Gastrocnemius medialis (tissue), 4 donors: Measurements from ENCODE around the gene PUM1. TPM values are rescaled to one million over a fixed set of nuclear protein-coding genes. Genes with fewer than 3 reads are reported as not detected.
A peak's percentile ranks its signal among the peaks of the same experiment; 100 is the strongest.

Source experiments
- ATAC-seq, 2 donors: fragments of 150-250 bp; one replicate each; pipeline ENCODE4 v1.9.1; 2016
- DNase-seq, 2 donors: peaks; one replicate each; pipeline ENCODE4 v3.0.0-alpha.2; 2019
- H3K27ac ChIP-seq, 4 donors: fragments of 200-600 bp; sonication (generic); 1 replicate in 1 of 4; 2 replicates in 3 of 4; pipeline ENCODE4 v1.5.1; 2016 to 2018; ENCODE audit warnings: mild to moderate bottlenecking in 2 of 4, moderate library complexity in 1 of 4
- H3K27me3 ChIP-seq, 3 donors: fragments of 200-600 bp; sonication (generic) in 2 of 3; 1 replicate in 1 of 3; 2 replicates in 2 of 3; pipeline versions ENCODE4 v1.5.1 to v1.6.0; 2016 to 2019; ENCODE audit warnings: mild to moderate bottlenecking in 1 of 3, moderate library complexity in 1 of 3
- H3K36me3 ChIP-seq, 2 donors: fragments of 200-600 bp; sonication (generic) in 1 of 2; one replicate each; pipeline ENCODE4 v1.5.1; 2017 to 2018
- H3K4me1 ChIP-seq, 2 donors: fragments of 200-600 bp; sonication (generic) in 1 of 2; one replicate each; pipeline ENCODE4 v1.5.1; 2016 to 2017; ENCODE audit warnings: mild to moderate bottlenecking in 2 of 2
- H3K4me3 ChIP-seq, 4 donors: fragments of 200-600 bp; sonication (generic) in 3 of 4; 1 replicate in 1 of 4; 2 replicates in 3 of 4; pipeline ENCODE4 v1.5.1; 2016 to 2019; ENCODE audit warnings: mild to moderate bottlenecking in 2 of 4
- H3K9me3 ChIP-seq, 3 donors: fragments of 200-600 bp; sonication (generic) in 2 of 3; 1 replicate in 1 of 3; 2 replicates in 2 of 3; pipeline ENCODE4 v1.5.1; 2016 to 2019
- POLR2A ChIP-seq, 2 donors: fragments of 450-650 bp; IDR thresholded peaks; one replicate each; pipeline ENCODE4 v1.6.1; 2017; ENCODE audit warnings: antibody characterized with exemption in 2 of 2, mild to moderate bottlenecking in 2 of 2, moderate library complexity in 2 of 2
- in situ Hi-C, 4 donors: fragments of 200-750 bp; cut with MboI; loops; one replicate each; pipeline versions ENCODE4 v1.15.0 to v1.8.0; 2017; ENCODE audit warnings: low sequenced_read_pairs in 4 of 4
- intact Hi-C: fragments of 100-400 bp; cut with DNase I; formaldehyde crosslinking; loops from one replicate; pipeline ENCODE4 v1.15.1; 2023; ENCODE audit warnings: low total_unique reads
- total RNA-seq, 4 donors: library from RNA; depleted of rRNA; stranded (reverse); fragments of >200 nt; gene quantifications; one replicate each; pipeline versions ENCODE4 v1.1.0 to v1.2.3, GENCODE V29; 2016
- TF ChIP-seq, protein P1 (sequence below), 5 experiments: fragments of 450-650 bp in 3 of 5; fragments of 200-600 bp in 2 of 5; sonication (generic) in 2 of 5; IDR thresholded peaks in 4 of 5; conservative IDR thresholded peaks in 1 of 5; 1 replicate in 4 of 5; 2 replicates in 1 of 5; pipeline ENCODE4 v1.5.1; 2016 to 2019; ENCODE audit warnings: antibody characterized with exemption in 5 of 5, mild to moderate bottlenecking in 3 of 5, moderate library complexity in 3 of 5

Gene PUM1
- total RNA-seq, 4 donors from 2014 or later, result 56.7 to 111 (median 76.4) TPM

DNA sequence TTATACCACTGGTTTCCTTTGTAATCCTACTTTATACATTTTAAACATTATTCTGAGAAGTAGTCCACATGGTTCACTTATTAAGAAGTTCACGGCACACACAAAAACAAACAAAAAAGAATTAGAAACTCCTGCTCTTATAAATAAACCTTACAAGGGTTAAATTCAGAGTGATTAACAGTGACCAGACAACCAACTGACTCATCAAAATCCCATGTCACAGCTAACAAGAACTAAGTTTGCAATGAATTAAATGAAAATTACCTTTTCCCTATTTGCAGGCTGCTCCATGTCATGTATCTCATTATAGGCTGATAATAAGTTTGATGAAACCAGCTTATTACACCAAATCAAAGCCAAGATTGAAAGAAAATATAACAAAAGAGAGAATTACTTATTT lies 77.5 kb downstream of the PUM1 start:
- TF ChIP-seq, protein P1, sequence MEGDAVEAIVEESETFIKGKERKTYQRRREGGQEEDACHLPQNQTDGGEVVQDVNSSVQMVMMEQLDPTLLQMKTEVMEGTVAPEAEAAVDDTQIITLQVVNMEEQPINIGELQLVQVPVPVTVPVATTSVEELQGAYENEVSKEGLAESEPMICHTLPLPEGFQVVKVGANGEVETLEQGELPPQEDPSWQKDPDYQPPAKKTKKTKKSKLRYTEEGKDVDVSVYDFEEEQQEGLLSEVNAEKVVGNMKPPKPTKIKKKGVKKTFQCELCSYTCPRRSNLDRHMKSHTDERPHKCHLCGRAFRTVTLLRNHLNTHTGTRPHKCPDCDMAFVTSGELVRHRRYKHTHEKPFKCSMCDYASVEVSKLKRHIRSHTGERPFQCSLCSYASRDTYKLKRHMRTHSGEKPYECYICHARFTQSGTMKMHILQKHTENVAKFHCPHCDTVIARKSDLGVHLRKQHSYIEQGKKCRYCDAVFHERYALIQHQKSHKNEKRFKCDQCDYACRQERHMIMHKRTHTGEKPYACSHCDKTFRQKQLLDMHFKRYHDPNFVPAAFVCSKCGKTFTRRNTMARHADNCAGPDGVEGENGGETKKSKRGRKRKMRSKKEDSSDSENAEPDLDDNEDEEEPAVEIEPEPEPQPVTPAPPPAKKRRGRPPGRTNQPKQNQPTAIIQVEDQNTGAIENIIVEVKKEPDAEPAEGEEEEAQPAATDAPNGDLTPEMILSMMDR (IDR thresholded peaks at IDR 0.05 in 4 of 5, conservative IDR thresholded peaks at IDR 0.05 in 1 of 5), result no peak
- no peak for TF ChIP-seq POLR2A (IDR thresholded peaks at IDR 0.05)
- H3K9me3 ChIP-seq, result no peaks in the 10 kb centered on the region
- H3K4me1 ChIP-seq, result peaks cover 87 to 89% of the 10 kb centered on the region in 2 donors
- DNase-seq (no peak), ATAC-seq (no peak)
- H3K4me3 ChIP-seq, result no peak overlapping the region
- intact Hi-C loops (loop anchor here (10.0 kb wide), 1 partner anchor 167 kb away; no protein-coding TSS in a partner anchor), in situ Hi-C loops (no loop called here)
- no peaks in the 10 kb centered on the region for H3K27me3 ChIP-seq
- peak overlapping the region in 3 of 4 donors; percentile 77 to 82 (median 77) for H3K27ac ChIP-seq
- H3K36me3 ChIP-seq, result no peaks in the 10 kb centered on the region

DNA sequence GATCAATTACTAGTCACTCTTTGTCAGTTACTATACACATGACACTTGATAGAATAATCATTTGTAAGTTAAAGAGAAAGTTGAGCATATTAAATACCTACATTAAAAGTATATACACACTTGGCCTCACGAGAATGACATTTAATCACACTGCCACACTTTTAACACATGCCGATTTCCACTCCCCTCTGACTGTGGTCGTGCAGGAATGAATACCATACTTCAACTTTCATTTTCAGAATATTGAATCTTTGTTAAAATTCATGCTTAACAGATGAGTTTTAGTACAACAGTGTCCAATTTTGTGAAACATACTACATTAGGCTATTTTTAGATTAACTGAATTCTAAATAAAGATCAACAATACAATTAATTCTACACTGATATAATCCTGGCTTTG lies 78.8 kb downstream of the PUM1 start:
- H3K4me1 ChIP-seq, result peaks cover 89 to 92% of the 10 kb centered on the region in 2 donors
- no peak for ATAC-seq
- no peaks in the 10 kb centered on the region for H3K36me3 ChIP-seq
- intact Hi-C loops, result loop anchor here (10.0 kb wide), 1 partner anchor 168 kb away; no protein-coding TSS in a partner anchor
- in situ Hi-C loops, result no loop called here
- no peak for TF ChIP-seq POLR2A (IDR thresholded peaks at IDR 0.05)
- TF ChIP-seq, protein P1 (IDR thresholded peaks at IDR 0.05 in 4 of 5, conservative IDR thresholded peaks at IDR 0.05 in 1 of 5), result no peak
- H3K4me3 ChIP-seq, result no peak overlapping the region
- H3K9me3 ChIP-seq, result no peaks in the 10 kb centered on the region
- H3K27me3 ChIP-seq, result no peaks in the 10 kb centered on the region
- no peak for DNase-seq
- H3K27ac ChIP-seq, result peak overlapping the region; percentile 67 to 82 (median 77)

DNA sequence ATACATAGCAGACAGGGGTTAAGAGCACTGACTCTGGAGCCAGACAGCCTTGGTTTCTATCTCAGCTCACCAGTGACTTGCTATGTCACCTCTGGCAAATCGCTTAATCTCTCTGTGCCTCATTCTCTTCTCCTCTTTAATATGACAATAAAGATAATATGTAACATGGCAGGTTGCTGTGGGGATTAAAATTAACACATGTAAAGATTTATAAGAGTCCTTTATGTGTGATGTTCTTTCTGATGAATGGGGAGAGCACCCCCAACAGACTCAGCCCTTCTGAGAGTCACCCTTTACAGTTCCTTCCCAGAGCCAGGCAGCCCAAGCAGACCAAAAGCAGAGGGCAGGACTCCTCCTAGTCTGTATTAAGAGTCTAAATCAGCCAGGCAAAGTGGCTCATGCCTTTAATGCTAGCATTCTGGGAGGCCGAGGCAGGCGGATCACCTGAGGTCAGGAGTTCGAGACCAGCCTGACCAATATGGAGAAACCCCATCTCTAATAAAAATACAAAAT lies 80.5 kb downstream of the PUM1 start:
- DNase-seq (no peak), ATAC-seq (no peak)
- H3K9me3 ChIP-seq, result no peaks in the 10 kb centered on the region
- no peak for TF ChIP-seq POLR2A (IDR thresholded peaks at IDR 0.05)
- TF ChIP-seq, protein P1 (IDR thresholded peaks at IDR 0.05 in 4 of 5, conservative IDR thresholded peaks at IDR 0.05 in 1 of 5), result no peak
- H3K4me1 ChIP-seq, result peaks cover 78 to 81% of the 10 kb centered on the region in 2 donors
- intact Hi-C loops, result loop anchor here (10.0 kb wide), 1 partner anchor 170 kb away; no protein-coding TSS in a partner anchor
- in situ Hi-C loops, result no loop called here
- H3K4me3 ChIP-seq, result no peak overlapping the region
- H3K27ac ChIP-seq, result peak overlapping the region; percentile 67 to 82 (median 77)
- no peaks in the 10 kb centered on the region for H3K27me3 ChIP-seq
- peaks cover 0 to 1% of the 10 kb centered on the region in 2 donors for H3K36me3 ChIP-seq

DNA sequence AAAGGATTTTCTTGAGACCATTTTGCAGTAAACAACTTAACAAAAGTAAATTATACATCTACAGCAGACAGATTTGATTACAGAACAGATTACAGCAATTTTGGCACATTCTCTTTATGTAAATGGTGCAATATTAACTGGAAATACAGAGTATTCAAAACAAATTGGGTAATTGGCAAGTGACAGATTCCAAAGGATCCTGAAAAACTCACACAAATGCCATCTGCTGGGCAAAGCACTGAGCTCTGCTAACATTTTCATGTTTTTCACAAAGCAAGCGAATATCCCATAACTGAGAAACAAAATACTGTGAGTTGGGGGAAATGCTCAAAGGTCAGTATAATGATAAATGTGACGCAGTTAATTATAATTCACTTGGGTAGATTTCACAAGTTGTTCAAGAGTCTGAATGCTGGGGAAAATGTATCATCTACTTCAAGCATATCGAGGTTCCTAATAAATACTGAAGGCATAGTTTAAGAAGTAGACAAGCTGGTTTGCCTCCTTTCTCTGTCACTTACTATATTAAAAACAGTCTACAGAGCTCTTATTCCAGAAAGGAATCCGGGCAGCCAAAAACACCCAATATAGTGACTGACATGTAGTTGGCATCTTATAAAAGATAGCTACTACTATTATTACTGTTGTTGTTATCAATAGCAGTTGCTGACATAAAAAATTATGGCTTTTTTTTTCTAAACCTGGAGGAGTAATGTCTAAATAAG lies 81.2 kb downstream of the PUM1 start:
- Histone ChIP-seq H3K4me3 (no peak overlapping the region), H3K9me3 (no peaks in the 10 kb centered on the region), H3K27ac (peak overlapping the region; percentile 67 to 82 (median 77)), H3K36me3 (peaks cover 0 to 8% of the 10 kb centered on the region in 2 donors), H3K4me1 (peaks cover 72 to 75% of the 10 kb centered on the region in 2 donors), H3K27me3 (no peaks in the 10 kb centered on the region)
- DNase-seq (no peak), ATAC-seq (no peak)
- intact Hi-C loops (loop anchor here (10.0 kb wide), 1 partner anchor 170 kb away; no protein-coding TSS in a partner anchor), in situ Hi-C loops (no loop called here)
- TF ChIP-seq, protein P1 (IDR thresholded peaks at IDR 0.05 in 4 of 5, conservative IDR thresholded peaks at IDR 0.05 in 1 of 5), result no peak
- TF ChIP-seq POLR2A (IDR thresholded peaks at IDR 0.05), result no peak
